CD4-positive, alpha-beta T cell treated with Interleukin-6 for 4 hours (primary cell): ENCODE measurements around the gene GGA1.
"Not testable (repeated sequence)": the region's sequence is repeated elsewhere in the genome, so short reads cannot be mapped to it uniquely, and the experiment has no call there.

Source experiments
- DNase-seq: peaks from one replicate; pipeline ENCODE4 v3.0.0-alpha.2; 2020; ENCODE audit warnings: mixed read lengths

Gene GGA1

DNA sequence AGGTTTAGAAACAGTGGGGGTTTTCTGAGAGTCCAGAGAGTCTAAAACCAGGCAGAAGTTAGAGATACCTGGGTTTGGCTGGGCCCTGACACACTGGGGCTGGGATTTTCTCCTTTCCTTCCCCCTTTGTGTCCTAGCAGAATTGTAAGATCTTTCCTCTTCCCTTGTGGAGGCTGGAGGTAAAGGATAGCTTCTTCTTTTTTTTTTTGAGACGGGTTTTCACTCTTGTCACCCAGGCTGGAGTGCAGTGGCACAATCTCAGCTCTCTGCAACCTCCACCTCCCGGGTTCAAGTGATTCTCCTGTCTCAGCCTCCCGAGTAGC lies 1.5 kb downstream of the GGA1 start:
- not testable (repeated sequence) for DNase-seq

- DNase-seq = no peak
These were observed 2.0 kb downstream of the GGA1 start for GRCh38 chr22:37610480-37611129.

GRCh38 chr22:37611207-37611606 lies 2.6 kb downstream of the GGA1 start:
- no peak for DNase-seq

DNA sequence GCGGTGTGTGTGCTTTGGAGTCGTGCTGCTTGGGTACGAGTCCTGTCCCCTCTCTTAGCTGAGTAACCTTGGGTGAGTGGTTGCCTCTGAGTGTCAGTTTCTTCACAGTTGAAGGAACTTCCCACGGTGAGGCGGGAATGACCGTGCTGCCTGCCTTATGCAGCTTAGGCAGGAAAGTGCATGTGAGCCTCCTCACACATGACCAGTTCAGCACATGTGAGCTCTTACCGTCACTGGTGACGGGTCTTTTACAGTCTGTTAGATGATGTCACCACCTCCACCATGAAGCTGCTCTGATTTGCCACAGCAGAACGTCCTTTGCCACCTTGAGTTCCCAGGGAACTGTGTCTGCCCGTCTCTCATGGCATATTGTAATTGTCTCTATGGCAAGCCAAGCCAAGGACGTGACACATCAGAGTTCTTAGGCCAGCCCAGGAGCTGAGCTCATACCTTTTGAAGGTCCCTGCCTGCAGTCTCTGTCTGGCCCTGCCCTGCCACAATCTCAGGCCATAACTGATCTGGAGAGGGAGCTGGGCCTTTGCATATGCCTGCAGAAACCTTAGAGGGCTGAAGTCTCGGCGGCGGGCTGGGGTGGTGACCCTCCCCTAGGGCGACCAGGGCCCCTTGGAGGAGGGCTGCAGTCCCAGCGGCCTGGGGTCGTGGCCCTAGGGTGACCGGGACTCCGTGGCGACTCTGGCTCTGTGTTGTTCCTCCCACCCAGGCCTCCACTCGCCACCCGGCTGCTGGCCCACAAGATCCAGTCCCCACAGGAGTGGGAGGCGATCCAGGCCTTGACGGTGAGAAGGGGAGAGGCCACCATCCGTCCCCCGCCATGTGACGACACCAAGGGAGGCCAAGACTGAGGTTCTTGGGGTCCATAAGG lies 7.8 kb downstream of the GGA1 start:
- DNase-seq = no peak

DNA sequence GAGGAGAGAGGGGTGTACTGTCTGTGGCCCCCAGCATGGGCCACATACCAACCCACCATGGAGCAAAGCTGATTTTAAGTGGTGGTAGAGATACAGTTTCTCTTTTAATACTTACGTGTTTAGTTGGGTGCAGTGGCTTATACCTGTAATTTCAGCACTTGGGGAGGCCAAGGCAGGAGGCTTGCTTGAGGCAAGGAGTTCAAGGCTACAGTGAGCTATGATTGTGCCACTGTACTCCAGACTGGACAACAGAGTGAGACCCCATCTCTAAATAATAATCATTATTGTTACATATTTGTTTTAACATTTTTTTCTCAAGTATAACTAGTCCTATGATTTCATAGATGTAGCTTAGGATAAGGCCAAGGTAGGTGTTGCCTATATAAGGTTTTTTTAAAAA lies 8.8 kb downstream of the GGA1 start:
- DNase-seq = no peak

DNA sequence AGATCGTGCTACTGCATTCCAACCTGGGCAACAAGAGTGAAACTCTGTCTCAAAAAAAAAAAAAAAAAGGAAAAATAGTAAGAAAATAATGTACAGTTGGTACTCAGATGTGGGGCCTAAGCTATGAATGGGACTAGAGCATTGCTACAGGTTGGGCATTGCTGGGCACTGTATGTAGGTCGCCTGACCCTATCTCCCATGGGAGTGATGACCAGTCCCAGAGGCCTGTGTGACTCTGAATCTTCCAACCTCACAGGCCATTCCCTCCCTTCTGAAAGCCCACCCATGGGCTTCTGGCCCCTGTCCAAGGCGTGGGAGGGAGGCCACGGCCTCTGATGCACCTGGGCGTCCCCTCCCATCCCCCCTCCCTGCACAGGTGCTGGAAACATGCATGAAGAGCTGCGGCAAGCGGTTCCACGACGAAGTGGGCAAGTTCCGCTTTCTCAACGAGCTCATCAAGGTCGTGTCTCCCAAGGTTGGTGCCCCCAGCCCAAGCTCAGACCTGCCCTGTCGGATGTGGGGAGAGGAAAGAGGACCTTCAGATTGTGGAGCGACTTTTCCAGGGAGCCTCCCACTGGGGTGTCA lies 9.5 kb downstream of the GGA1 start:
- DNase-seq = no peak

- DNase-seq = no peak
These were observed 10.0 kb downstream of the GGA1 start for GRCh38 chr22:37618674-37619073.

GRCh38 chr22:37619991-37620390 lies 11.4 kb downstream of the GGA1 start:
- no peak for DNase-seq

- no peak for DNase-seq
These were observed 12.8 kb downstream of the GGA1 start for GRCh38 chr22:37621352-37621860.

DNA sequence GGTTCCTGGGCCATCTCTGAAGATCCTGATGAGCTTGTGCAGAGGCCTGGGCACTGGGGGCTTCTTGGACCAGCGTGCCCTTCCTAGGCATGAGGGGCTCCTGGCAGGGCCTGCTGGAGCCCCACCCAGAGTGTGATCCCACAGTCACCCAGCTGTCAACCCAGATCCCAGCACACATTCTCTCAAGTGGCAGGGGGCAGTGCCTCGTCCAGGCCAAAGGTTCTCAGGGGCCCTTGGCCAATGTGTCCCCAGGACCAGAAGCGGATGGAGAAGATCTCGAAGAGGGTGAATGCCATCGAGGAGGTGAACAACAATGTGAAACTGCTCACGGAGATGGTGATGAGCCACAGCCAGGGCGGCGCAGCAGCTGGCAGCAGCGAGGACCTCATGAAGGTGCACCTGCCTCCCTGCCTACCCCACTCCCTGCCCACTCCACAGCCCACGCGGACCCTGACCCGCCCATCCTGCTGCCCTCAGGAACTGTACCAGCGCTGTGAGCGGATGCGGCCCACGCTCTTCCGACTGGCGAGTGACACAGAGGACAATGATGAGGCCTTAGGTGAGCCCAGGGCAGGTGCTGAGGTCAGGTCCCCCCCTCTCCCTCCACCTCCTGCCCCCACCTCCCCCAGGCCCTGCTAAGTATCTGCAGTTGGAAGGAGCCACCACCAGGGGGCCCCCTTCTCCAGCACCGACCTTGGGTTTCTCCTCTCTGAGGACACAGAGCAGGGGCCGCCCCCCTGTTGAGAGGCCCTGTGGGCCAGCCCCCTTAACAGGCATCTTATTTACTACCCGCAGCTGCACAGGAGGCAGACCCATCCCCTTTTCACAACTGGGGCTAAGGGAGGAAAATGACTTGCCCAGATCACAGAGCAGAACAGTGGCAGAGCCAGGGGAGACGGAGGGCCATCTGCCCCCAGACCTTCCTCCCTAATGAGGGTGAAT lies 14.7 kb downstream of the GGA1 start:
- peak; percentile 82 for DNase-seq

DNA sequence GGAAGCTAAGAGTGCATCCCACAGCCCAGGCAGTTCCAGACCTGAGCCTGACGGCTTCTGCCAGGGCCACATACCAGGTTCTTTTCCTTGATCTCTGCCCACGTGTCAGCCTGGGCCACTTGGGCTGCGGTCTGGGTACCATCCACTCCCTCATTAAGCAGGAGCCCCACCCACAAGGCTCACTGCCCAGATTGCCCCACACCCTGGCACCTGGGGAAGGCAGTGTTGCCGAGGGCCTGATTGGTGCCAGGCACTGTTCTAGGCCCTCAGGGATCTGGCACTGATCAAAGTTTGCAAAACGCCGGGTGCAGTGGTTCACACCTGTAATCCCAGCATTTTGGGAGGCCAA lies 15.4 kb downstream of the GGA1 start:
- no peak for DNase-seq

GRCh38 chr22:37624876-37625275 lies 16.2 kb downstream of the GGA1 start:
- no peak for DNase-seq

- no peak for DNase-seq
These were observed 17.1 kb downstream of the GGA1 start for GRCh38 chr22:37625737-37626136.

GRCh38 chr22:37626144-37626543 lies 17.5 kb downstream of the GGA1 start:
- DNase-seq = no peak

DNA sequence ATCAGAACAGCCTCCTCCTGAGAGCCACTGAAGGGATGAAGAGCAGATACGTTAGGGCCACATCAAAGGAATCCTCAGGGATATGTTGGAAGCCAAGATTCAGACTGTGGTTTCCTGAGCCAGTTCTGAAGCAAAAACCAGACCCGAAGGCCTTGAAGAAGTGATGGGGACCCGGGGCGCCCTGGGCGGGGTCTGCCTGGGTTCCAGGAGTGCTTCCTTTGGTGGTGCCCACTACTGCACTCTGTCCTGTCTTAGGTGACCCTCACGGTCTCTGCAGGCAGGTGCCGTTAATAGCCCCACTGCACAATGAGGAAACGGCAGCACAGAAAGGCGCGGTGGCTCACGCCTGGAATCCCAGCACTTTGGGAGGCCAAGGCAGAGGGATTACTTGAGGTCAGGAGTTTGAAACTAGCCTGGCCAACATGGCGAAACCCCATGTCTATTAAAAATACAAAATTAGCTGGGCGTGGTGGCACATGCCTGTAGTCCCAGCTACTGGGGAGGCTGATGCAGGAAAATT lies 18.0 kb downstream of the GGA1 start:
- DNase-seq = no peak

DNA sequence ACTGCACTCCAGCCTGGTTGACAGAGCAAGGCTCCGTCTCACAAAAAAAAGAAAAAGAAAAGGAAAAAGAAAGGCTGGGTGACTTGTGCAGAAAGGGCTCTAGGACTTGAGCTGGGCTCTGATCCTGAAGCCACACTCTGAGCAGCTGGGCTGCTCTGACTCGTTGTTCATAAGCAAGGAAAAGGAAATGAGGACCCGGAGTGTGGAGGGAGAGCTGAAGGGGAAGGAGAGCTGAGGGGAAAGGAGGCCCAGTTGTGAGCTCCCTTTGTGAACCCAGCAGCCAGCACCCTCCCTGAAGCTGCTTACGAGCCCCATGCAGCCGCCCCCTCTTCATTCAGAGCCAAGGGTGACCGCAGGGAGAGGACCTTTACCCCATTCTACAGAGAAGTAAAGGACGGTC lies 18.5 kb downstream of the GGA1 start:
- DNase-seq = no peak

DNA sequence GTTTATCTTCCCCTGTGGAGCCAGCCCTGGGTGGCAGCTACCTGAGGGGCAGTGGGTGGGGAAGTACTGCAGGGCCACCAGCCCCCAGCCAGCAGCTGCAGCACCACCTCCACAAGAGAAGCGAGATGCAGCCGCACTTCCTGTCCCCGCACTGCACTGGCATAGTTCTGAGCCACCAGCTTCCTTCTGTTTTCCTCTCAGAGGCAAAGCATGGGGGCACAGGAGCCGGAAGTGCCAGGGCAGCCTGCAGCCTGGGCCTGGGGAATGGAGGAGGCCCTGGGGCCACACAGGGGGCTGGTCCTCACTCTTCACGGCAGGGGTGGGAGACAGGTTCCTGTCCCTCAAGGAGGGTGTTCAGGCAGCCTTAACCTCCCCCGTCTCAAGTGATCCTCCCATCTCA lies 18.9 kb downstream of the GGA1 start:
- peak; percentile 78 for DNase-seq

DNA sequence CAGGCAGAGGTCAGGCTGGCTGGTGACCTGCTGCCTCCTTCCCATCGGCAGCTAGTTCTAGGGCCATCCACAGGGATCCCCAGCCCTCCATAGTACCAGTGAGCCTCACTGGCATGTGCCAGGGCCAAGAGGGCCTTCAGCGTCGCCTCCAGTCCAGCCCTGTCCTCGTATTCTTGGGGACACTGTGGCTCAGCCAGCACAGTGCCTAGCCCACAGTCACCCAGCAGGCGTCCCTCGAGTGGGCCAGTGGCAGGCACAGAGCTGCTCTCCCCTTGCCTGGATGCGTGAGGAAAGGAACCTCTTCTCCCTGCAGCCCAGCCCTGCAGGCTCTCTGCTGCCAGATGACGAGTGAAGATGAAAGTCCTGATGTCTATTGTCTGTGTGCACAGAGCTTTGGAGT lies 20.2 kb downstream of the GGA1 start:
- DNase-seq = no peak

GRCh38 chr22:37629928-37630327 lies 21.3 kb downstream of the GGA1 start:
- no peak for DNase-seq

DNA sequence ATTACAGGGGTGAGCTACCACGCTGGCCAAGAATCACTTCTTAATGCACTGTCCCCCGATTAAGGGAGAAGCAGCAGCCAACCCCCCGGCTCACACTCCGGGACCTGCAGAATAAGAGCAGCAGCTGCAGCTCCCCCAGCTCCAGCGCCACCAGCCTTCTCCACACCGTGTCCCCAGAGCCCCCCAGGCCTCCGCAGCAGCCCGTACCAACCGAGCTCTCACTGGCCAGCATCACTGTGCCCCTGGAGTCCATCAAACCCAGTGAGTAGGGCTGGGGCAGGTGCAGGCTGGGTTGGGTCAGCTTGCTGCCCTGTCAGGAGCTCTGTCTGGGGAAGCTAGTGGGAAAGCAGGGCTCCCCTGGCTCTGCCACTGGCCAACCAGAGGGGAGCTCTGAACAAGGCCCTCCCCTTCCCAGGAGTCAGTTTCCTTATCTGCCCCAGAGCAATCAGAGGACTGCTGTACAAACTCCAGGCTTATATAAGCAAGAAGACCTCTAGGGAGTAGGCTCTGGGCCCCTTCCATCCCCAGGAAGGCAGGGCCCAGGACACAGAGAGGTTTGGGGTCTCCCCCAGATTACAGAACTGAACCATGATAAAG lies 22.3 kb downstream of the GGA1 start:
- no peak for DNase-seq

GRCh38 chr22:37631448-37632173 lies 23.0 kb downstream of the GGA1 start:
- DNase-seq = no peak
